Adrenal gland (tissue), 12 donors: ENCODE measurements around the gene NCBP2. TPM values are rescaled to one million over a fixed set of nuclear protein-coding genes. Genes with fewer than 3 reads are reported as not detected.

Experiments
- DNase-seq, 7 donors: peaks; one replicate each; pipeline ENCODE4 v3.0.0-alpha.2; 2019 to 2020
- H3K27ac ChIP-seq, 5 donors: fragments of 200-600 bp; sonication (generic) in 4 of 5; 1 replicate in 3 of 5; 2 replicates in 2 of 5; pipeline versions ENCODE4 v1.5.1 to v1.8.0; 2016 to 2020; ENCODE audit warnings: mild to moderate bottlenecking in 1 of 5
- H3K27me3 ChIP-seq: fragments of 200-600 bp; 2 replicates; pipeline ENCODE4 v1.8.0; 2021
- H3K36me3 ChIP-seq, 2 donors: fragments of 200-600 bp; replicated peaks in 1 of 2; 1 replicate in 1 of 2; 2 replicates in 1 of 2; pipeline versions ENCODE4 v1.5.1 to v1.8.0; 2018 to 2022
- H3K4me1 ChIP-seq, 2 donors: fragments of 200-600 bp; replicated peaks in 1 of 2; 1 replicate in 1 of 2; 2 replicates in 1 of 2; pipeline versions ENCODE4 v1.5.1 to v1.8.0; 2018 to 2021
- H3K4me3 ChIP-seq, 4 donors: fragments of 200-600 bp; sonication (generic) in 3 of 4; one replicate each; pipeline ENCODE4 v1.5.1; 2016 to 2018
- H3K9me3 ChIP-seq, 3 donors: fragments of 200-600 bp; sonication (generic) in 1 of 3; replicated peaks in 1 of 3; 1 replicate in 2 of 3; 2 replicates in 1 of 3; pipeline versions ENCODE4 v1.5.1 to v1.8.0; 2016 to 2021
- CTCF ChIP-seq, 6 experiments: fragments of 450-650 bp in 4 of 6; fragments of 200-600 bp in 2 of 6; sonication (generic) in 1 of 6; IDR thresholded peaks; 1 replicate in 5 of 6; 2 replicates in 1 of 6; pipeline versions ENCODE4 v1.5.1 to v1.8.0; 2016 to 2021; ENCODE audit warnings: antibody characterized with exemption in 6 of 6, mild to moderate bottlenecking in 2 of 6, moderate library complexity in 1 of 6
- POLR2A ChIP-seq, 2 donors: fragments of 450-650 bp; IDR thresholded peaks; one replicate each; pipeline ENCODE4 v1.6.1; 2017; ENCODE audit warnings: antibody characterized with exemption in 2 of 2, mild to moderate bottlenecking in 2 of 2, moderate library complexity in 1 of 2
- WGBS, 4 donors: extraction: QIAGEN DNeasy Blood & Tissue Kit in 2 of 4; methylation state at CpG; one replicate each; pipeline versions ENCODE4 v1.1.5 to v1.1.7; 2013 to 2017; 5-methylcytosine and 5-hydroxymethylcytosine counted together
- intact Hi-C, 2 donors: fragments of 100-400 bp; cut with DNase I; formaldehyde crosslinking; loops; one replicate each; pipeline versions ENCODE4 v1.14.1 to v1.15.0; 2022 to 2023
- polyA plus RNA-seq, 3 donors: library from polyadenylated mRNA; stranded (reverse); fragments of 200-250 nt in 2 of 3; fragments of 350-450 nt in 1 of 3; fragmentation: Illumina TruSeq in 1 of 3; extraction: RNeasy Lipid Tissue Mini Kit (QIAGEN cat#74804) in 1 of 3; gene quantifications; one replicate each; pipeline ENCODE4 v1.2.3, GENCODE V29; 2013 to 2014
- total RNA-seq, 9 donors: library from RNA; depleted of rRNA in 4 of 9; stranded (reverse); fragments of >200 nt in 4 of 9; fragments of 120-200 nt in 1 of 9; fragmentation: NEBNext Ultra II Directional in 1 of 9; extraction: Animal tissue kit (Norgen Biotek cat#: 25700) in 1 of 9; gene quantifications; one replicate each; pipeline versions ENCODE4 v1.1.0 to v1.2.4, GENCODE V29; 2013 to 2023
- donor health status: healthy with polysubstance abuse.
- donor health status: Bipolar disorder and iron deficiency.
- donor health status: DM: yes; HTN: yes; CAD: no.
- donor health status: DM: no; HTN: no; CAD: no.
- donor health status: DM: no; HTN: no; CAD: no.
- donor health status: DM: yes; HTN: yes; CAD: no.

Gene NCBP2
- total and polyA plus RNA-seq, 12 donors, result 38.5 to 100 (median 56.7) TPM

GRCh38 chr3:196965804-196966173 lies 23.5 kb upstream of the NCBP2 start:
- intact Hi-C loops, result loop anchor here (5.0 to 10.0 kb wide), 2 partner anchors 121 to 128 kb away; no protein-coding TSS in a partner anchor
- Histone ChIP-seq H3K27ac (no peak overlapping the region), H3K4me1 (peaks cover 3 to 9% of the 10 kb centered on the region in 2 donors), H3K36me3 (no peaks in the 10 kb centered on the region), H3K27me3 (no peaks in the 10 kb centered on the region), H3K9me3 (no peaks in the 10 kb centered on the region), H3K4me3 (no peak overlapping the region)
- DNase-seq, result peak in 1 of 7 donors; percentile 20
- 90 to 95% (median 92%) methylated on average over 9 to 10 of the region's 10 CpGs for WGBS, 4 donors
- no peak for TF ChIP-seq POLR2A (IDR thresholded peaks at IDR 0.05)

- WGBS, 4 donors, result 85 to 95% (median 90%) methylated on average over 11 of the region's 11 CpGs
- Histone ChIP-seq H3K4me3 (no peak overlapping the region), H3K27ac (no peak overlapping the region), H3K9me3 (no peaks in the 10 kb centered on the region), H3K27me3 (no peaks in the 10 kb centered on the region), H3K36me3 (no peaks in the 10 kb centered on the region), H3K4me1 (peaks cover 3 to 9% of the 10 kb centered on the region in 2 donors)
- peak in 1 of 7 donors; percentile 37 for DNase-seq
- intact Hi-C loops, result loop anchor here (5.0 to 10.0 kb wide), 2 partner anchors 120 to 128 kb away; no protein-coding TSS in a partner anchor
- no peak for TF ChIP-seq CTCF (IDR thresholded peaks at IDR 0.05)
- no peak for TF ChIP-seq POLR2A (IDR thresholded peaks at IDR 0.05)
Measured at GRCh38 chr3:196965112-196965803, 22.9 kb upstream of the NCBP2 start.

GRCh38 chr3:196963631-196963953 lies 21.3 kb upstream of the NCBP2 start:
- WGBS, 4 donors, result 78 to 89% (median 83%) methylated on average over 2 of the region's 2 CpGs
- DNase-seq, result peak in 1 of 7 donors; percentile 0
- H3K4me3 ChIP-seq, result no peak overlapping the region
- peaks cover 3 to 9% of the 10 kb centered on the region in 2 donors for H3K4me1 ChIP-seq
- no peak overlapping the region for H3K27ac ChIP-seq
- no peaks in the 10 kb centered on the region for H3K9me3 ChIP-seq
- H3K27me3 ChIP-seq, result no peaks in the 10 kb centered on the region
- TF ChIP-seq CTCF (IDR thresholded peaks at IDR 0.05), result no peak
- TF ChIP-seq POLR2A (IDR thresholded peaks at IDR 0.05), result no peak
- intact Hi-C loops, result loop anchor here in 1 of 2 donors (10.0 kb wide), 1 partner anchor 119 kb away; no protein-coding TSS in a partner anchor
- H3K36me3 ChIP-seq, result no peaks in the 10 kb centered on the region

GRCh38 chr3:196962930-196963630 lies 20.8 kb upstream of the NCBP2 start:
- no peaks in the 10 kb centered on the region for H3K9me3 ChIP-seq
- DNase-seq, result peak in 1 of 7 donors; percentile 28
- H3K36me3 ChIP-seq, result no peaks in the 10 kb centered on the region
- intact Hi-C loops, result loop anchor here in 1 of 2 donors (10.0 kb wide), 1 partner anchor 118 kb away; no protein-coding TSS in a partner anchor
- peaks cover under 1 to 5% of the 10 kb centered on the region in 2 donors for H3K4me1 ChIP-seq
- H3K27ac ChIP-seq, result no peak overlapping the region
- H3K27me3 ChIP-seq, result no peaks in the 10 kb centered on the region
- H3K4me3 ChIP-seq, result no peak overlapping the region
- WGBS, 4 donors, result 85 to 93% (median 87%) methylated on average over 10 of the region's 10 CpGs
- TF ChIP-seq POLR2A (IDR thresholded peaks at IDR 0.05) (no peak), CTCF (IDR thresholded peaks at IDR 0.05) (no peak)
